ENCODE data around the gene SYT6. TPM values are rescaled to one million over a fixed set of nuclear protein-coding genes. Genes with fewer than 3 reads are reported as not detected.

Gene SYT6
- total and polyA plus RNA-seq, 2 of the 13 experiments (the other 11 are each of a cell fraction or from before 2014, with no cell fraction given) = not detected

- no peak for TF ChIP-seq HMG20A (CRISPR knock-in tag; IDR thresholded peaks at IDR 0.05; ENCODE audit: borderline replicate concordance)
- no peak for TF ChIP-seq DMTF1 (CRISPR knock-in tag; IDR thresholded peaks at IDR 0.05)
- TF ChIP-seq AGO1 (IDR thresholded peaks at IDR 0.05; ENCODE audit: low read depth, low read length, poor library complexity, severe bottlenecking) = no peak
- no peak for TF ChIP-seq ARNT2 (CRISPR knock-in tag; IDR thresholded peaks at IDR 0.05; ENCODE audit: low read depth)
- no peak for TF ChIP-seq FOXP4 (CRISPR knock-in tag; IDR thresholded peaks at IDR 0.05)
- no peak for TF ChIP-seq RXRB (CRISPR knock-in tag; IDR thresholded peaks at IDR 0.05; ENCODE audit: borderline replicate concordance)
- TF ChIP-seq TARDBP (CRISPR knock-in tag; IDR thresholded peaks at IDR 0.05) = no peak
- TF ChIP-seq ARNT (IDR thresholded peaks at IDR 0.05) = no peak
- no peak for TF ChIP-seq ZNF788 (CRISPR knock-in tag; IDR thresholded peaks at IDR 0.05; ENCODE audit: borderline replicate concordance)
- TF ChIP-seq MTA1 (CRISPR knock-in tag; IDR thresholded peaks at IDR 0.05; ENCODE audit: borderline replicate concordance) = no peak
- no peak for TF ChIP-seq PCBP2 (optimal IDR thresholded peaks at IDR 0.05; ENCODE audit: low read depth, low read length, poor library complexity, severe bottlenecking)
- no peak for TF ChIP-seq ZIK1 (CRISPR knock-in tag; IDR thresholded peaks at IDR 0.05; ENCODE audit: borderline replicate concordance, low read depth)
- no peak for TF ChIP-seq ZNF776 (CRISPR knock-in tag; IDR thresholded peaks at IDR 0.05)
- TF ChIP-seq KMT2B (CRISPR knock-in tag; IDR thresholded peaks at IDR 0.05) = no peak
- no peak for TF ChIP-seq ZBTB7A (CRISPR knock-in tag; IDR thresholded peaks at IDR 0.05)
- no peak for TF ChIP-seq ZNF296 (CRISPR knock-in tag; conservative IDR thresholded peaks at IDR 0.05)
- in situ Hi-C loops (cut with HindIII; ENCODE audit: extremely low pct_ligation_motif_present, low pct_unique_long_range_greater_than_20kb) (no loop called here), intact Hi-C loops (cut with micrococcal nuclease; ENCODE audit: unreplicated experiment) (no loop called here)
- BruUV-seq (replicated peaks) = no TSS peak
- ATAC-seq (no peak), FAIRE-seq (no peak), DNase-seq (ENCODE audit: low spot score) (no peak)
- H3K4me3 ChIP-seq (replicated peaks in 1 of 3; ENCODE audit: insufficient read depth in 1 of 3, low read depth in 2 of 3, low read length in 3 of 3) = no peak overlapping the region
- H3K4me2 ChIP-seq (ENCODE audit: low read depth, low read length) = no peak overlapping the region
- H3K9ac ChIP-seq (ENCODE audit: insufficient read depth, low read depth, low read length) = no peak overlapping the region
- H3K27me3 ChIP-seq (ENCODE audit: control insufficient read depth in 1 of 2, insufficient read depth in 2 of 2, low read length in 2 of 2) = peaks cover 0 to 13% of the 10 kb centered on the region in 2 experiments; a peak in 1 of 5 replicates
- no peaks in the 10 kb centered on the region for H3K9me3 ChIP-seq (ENCODE audit: low read length)
- H2AFZ ChIP-seq (ENCODE audit: low read length) = no peak overlapping the region
- POLR2A ChIA-PET = no interaction called here
- no peaks in the 10 kb centered on the region for H3K4me1 ChIP-seq (ENCODE audit: insufficient read depth, low read length)
- CTCF ChIA-PET (ENCODE audit: low intra/inter-chr PET ratio, low total read pairs) = no interaction called here
- 38% methylated on average over 4 of the region's 6 CpGs for WGBS (ENCODE audit: low lambda C conversion rate)
- no peaks in the 10 kb centered on the region for H3K36me3 ChIP-seq (replicated peaks in 1 of 2; ENCODE audit: control insufficient read depth in 1 of 2, insufficient read depth in 2 of 2, low read length in 2 of 2)
- H3K27ac ChIP-seq (ENCODE audit: extremely low read length, insufficient read depth, low read length) = no peak overlapping the region
- H4K20me1 ChIP-seq (ENCODE audit: insufficient read depth, low read length) = no peaks in the 10 kb centered on the region
- no peaks in the 10 kb centered on the region for H3K79me2 ChIP-seq (ENCODE audit: insufficient read depth, low read length)
These were observed 53.5 kb downstream of the SYT6 start for GRCh38 chr1:114100148-114100547.

Data from HepG2 (cell line).